Measurements from ENCODE around the gene FOXF1.

Gene FOXF1

GRCh38 chr16:86508028-86508946 is 2.0 kb upstream of the FOXF1 start:
- DNase-seq = no peak

GRCh38 chr16:86508947-86509758 is 1.2 kb upstream of the FOXF1 start:
- H3K27me3 ChIP-seq = peaks cover 99% of the 10 kb centered on the region
- H3K4me1 ChIP-seq = no peaks in the 10 kb centered on the region
- no peaks in the 10 kb centered on the region for H3K9me3 ChIP-seq
- no peak for TF ChIP-seq CTCF (IDR thresholded peaks at IDR 0.05; ENCODE audit: low read depth, low read length)
- peak overlapping the region; percentile 41 for H3K4me3 ChIP-seq (ENCODE audit: low read depth, low read length)
- no peaks in the 10 kb centered on the region for H3K36me3 ChIP-seq
- DNase-seq = no peak

More at GRCh38 chr16:86508028-86508946, 2.0 kb upstream of the FOXF1 start:
- no peak for TF ChIP-seq CTCF (IDR thresholded peaks at IDR 0.05; ENCODE audit: low read depth, low read length)
- no peaks in the 10 kb centered on the region for H3K4me1 ChIP-seq
- no peak overlapping the region for H3K4me3 ChIP-seq (ENCODE audit: low read depth, low read length)
- peaks cover 100% of the 10 kb centered on the region for H3K27me3 ChIP-seq
- H3K36me3 ChIP-seq = no peaks in the 10 kb centered on the region
- H3K9me3 ChIP-seq = no peaks in the 10 kb centered on the region

- H3K4me3 ChIP-seq (ENCODE audit: low read depth, low read length) = peak overlapping the region; percentile 41
- no peaks in the 10 kb centered on the region for H3K4me1 ChIP-seq
- no peak for DNase-seq
- no peaks in the 10 kb centered on the region for H3K36me3 ChIP-seq
- H3K9me3 ChIP-seq = no peaks in the 10 kb centered on the region
- TF ChIP-seq CTCF (IDR thresholded peaks at IDR 0.05; ENCODE audit: low read depth, low read length) = no peak
- peaks cover 99% of the 10 kb centered on the region for H3K27me3 ChIP-seq
Observed at GRCh38 chr16:86509759-86510464, 415 bp upstream of the FOXF1 start.

GRCh38 chr16:86511317-86512161 is 1.2 kb downstream of the FOXF1 start:
- TF ChIP-seq CTCF (IDR thresholded peaks at IDR 0.05; ENCODE audit: low read depth, low read length) = no peak
- peaks cover 99% of the 10 kb centered on the region for H3K27me3 ChIP-seq
- no peak overlapping the region for H3K4me3 ChIP-seq (ENCODE audit: low read depth, low read length)
- no peaks in the 10 kb centered on the region for H3K36me3 ChIP-seq
- H3K9me3 ChIP-seq = no peaks in the 10 kb centered on the region
- no peak for DNase-seq
- no peaks in the 10 kb centered on the region for H3K4me1 ChIP-seq

- Histone ChIP-seq H3K4me1 (no peaks in the 10 kb centered on the region), H3K4me3 (ENCODE audit: low read depth, low read length) (no peak overlapping the region), H3K36me3 (no peaks in the 10 kb centered on the region), H3K9me3 (no peaks in the 10 kb centered on the region), H3K27me3 (peaks cover 99% of the 10 kb centered on the region)
- no peak for DNase-seq
- TF ChIP-seq CTCF (IDR thresholded peaks at IDR 0.05; ENCODE audit: low read depth, low read length) = no peak
Observed at GRCh38 chr16:86512301-86512859, 2.1 kb downstream of the FOXF1 start.
